T-helper 1 cell treated with Interleukin-12 subunit alpha and Interleukin-12 subunit beta and Interleukin-4 antibody, amounts not matched to agents 30 μg/mL and 1 μg/mL, for 36 hours (primary cell): ENCODE measurements around the gene OXA1L.
A peak's percentile ranks its signal among the peaks of the same experiment; 100 is the strongest.
"Not testable (repeated sequence)": the region's sequence is repeated elsewhere in the genome, so short reads cannot be mapped to it uniquely, and the experiment has no call there.

Experiments used
- H3K27ac Mint-ChIP-seq: one replicate; pipeline ENCODE4 v1.8.0; 2021; ENCODE audit warnings: mild to moderate bottlenecking, mixed read lengths
- H3K27me3 Mint-ChIP-seq: one replicate; pipeline ENCODE4 v1.8.0; 2021; ENCODE audit warnings: low read depth, mixed read lengths
- H3K36me3 Mint-ChIP-seq: one replicate; pipeline ENCODE4 v1.8.0; 2021; ENCODE audit warnings: low read depth, mixed read lengths
- H3K4me1 Mint-ChIP-seq: one replicate; pipeline ENCODE4 v1.8.0; 2021; ENCODE audit warnings: low read depth, mixed read lengths
- H3K4me3 Mint-ChIP-seq: one replicate; pipeline ENCODE4 v1.8.0; 2021; ENCODE audit warnings: mild to moderate bottlenecking, moderate library complexity, mixed read lengths
- H3K9me3 Mint-ChIP-seq: one replicate; pipeline ENCODE4 v1.8.0; 2021; ENCODE audit warnings: mixed read lengths

Gene OXA1L

GRCh38 chr14:22748206-22748605 is 18.3 kb upstream of the OXA1L start:
- Mint-ChIP-seq H3K9me3 (no peaks in the 10 kb centered on the region), H3K27ac (no peak overlapping the region), H3K36me3 (no peaks in the 10 kb centered on the region), H3K4me1 (peaks cover 10% of the 10 kb centered on the region), H3K4me3 (no peak overlapping the region), H3K27me3 (peaks cover 27% of the 10 kb centered on the region)

- H3K4me3 Mint-ChIP-seq = no peak overlapping the region
- peaks cover 28% of the 10 kb centered on the region for H3K27me3 Mint-ChIP-seq
- no peaks in the 10 kb centered on the region for H3K36me3 Mint-ChIP-seq
- no peaks in the 10 kb centered on the region for H3K9me3 Mint-ChIP-seq
- H3K4me1 Mint-ChIP-seq = peaks cover 10% of the 10 kb centered on the region
- H3K27ac Mint-ChIP-seq = no peak overlapping the region
Observed at GRCh38 chr14:22748631-22749068, 17.8 kb upstream of the OXA1L start.

- no peak overlapping the region for H3K27ac Mint-ChIP-seq
- no peaks in the 10 kb centered on the region for H3K36me3 Mint-ChIP-seq
- no peaks in the 10 kb centered on the region for H3K9me3 Mint-ChIP-seq
- H3K4me3 Mint-ChIP-seq = no peak overlapping the region
- peaks cover 10% of the 10 kb centered on the region for H3K4me1 Mint-ChIP-seq
- H3K27me3 Mint-ChIP-seq = peaks cover 28% of the 10 kb centered on the region
Observed at GRCh38 chr14:22752422-22752821, 14.1 kb upstream of the OXA1L start.

GRCh38 chr14:22753586-22753985 is 12.9 kb upstream of the OXA1L start:
- H3K4me1 Mint-ChIP-seq = peaks cover 4% of the 10 kb centered on the region
- peaks cover 24% of the 10 kb centered on the region for H3K27me3 Mint-ChIP-seq
- no peak overlapping the region for H3K4me3 Mint-ChIP-seq
- no peaks in the 10 kb centered on the region for H3K36me3 Mint-ChIP-seq
- no peaks in the 10 kb centered on the region for H3K9me3 Mint-ChIP-seq
- no peak overlapping the region for H3K27ac Mint-ChIP-seq

- not testable (repeated sequence) for H3K27me3 Mint-ChIP-seq, H3K4me3 Mint-ChIP-seq, H3K27ac Mint-ChIP-seq, H3K4me1 Mint-ChIP-seq
- peaks cover 25% of the 10 kb centered on the region for H3K36me3 Mint-ChIP-seq
- peaks cover 25% of the 10 kb centered on the region for H3K9me3 Mint-ChIP-seq
Observed at GRCh38 chr14:22757972-22758650, 8.4 kb upstream of the OXA1L start.

- Mint-ChIP-seq H3K36me3 (peaks cover 30% of the 10 kb centered on the region), H3K27ac (no peak overlapping the region), H3K4me3 (no peak overlapping the region), H3K4me1 (peaks cover 11% of the 10 kb centered on the region), H3K27me3 (no peaks in the 10 kb centered on the region), H3K9me3 (peaks cover 28% of the 10 kb centered on the region)
Observed at GRCh38 chr14:22761734-22762133, 4.8 kb upstream of the OXA1L start.

GRCh38 chr14:22764382-22764781 is 2.1 kb upstream of the OXA1L start:
- no peak overlapping the region for H3K4me3 Mint-ChIP-seq

GRCh38 chr14:22767323-22767589 is 768 bp downstream of the OXA1L start:
- Mint-ChIP-seq H3K27ac (peak overlapping the region; percentile 96), H3K27me3 (no peaks in the 10 kb centered on the region), H3K4me3 (peak overlapping the region; percentile 95), H3K4me1 (peaks cover 37% of the 10 kb centered on the region), H3K36me3 (peaks cover 50% of the 10 kb centered on the region), H3K9me3 (peaks cover 10% of the 10 kb centered on the region)

More at GRCh38 chr14:22764382-22764781, 2.1 kb upstream of the OXA1L start:
- peaks cover 28% of the 10 kb centered on the region for H3K9me3 Mint-ChIP-seq
- peaks cover 39% of the 10 kb centered on the region for H3K36me3 Mint-ChIP-seq
- no peaks in the 10 kb centered on the region for H3K27me3 Mint-ChIP-seq
- no peak overlapping the region for H3K27ac Mint-ChIP-seq
- H3K4me1 Mint-ChIP-seq = peaks cover 31% of the 10 kb centered on the region

GRCh38 chr14:22768947-22769346 is 2.5 kb downstream of the OXA1L start:
- peaks cover 3% of the 10 kb centered on the region for H3K9me3 Mint-ChIP-seq
- peaks cover 49% of the 10 kb centered on the region for H3K36me3 Mint-ChIP-seq
- no peaks in the 10 kb centered on the region for H3K27me3 Mint-ChIP-seq
- peaks cover 37% of the 10 kb centered on the region for H3K4me1 Mint-ChIP-seq
- peak overlapping the region; percentile 47 for H3K4me3 Mint-ChIP-seq
- H3K27ac Mint-ChIP-seq = peak overlapping the region; percentile 43

- peak overlapping the region; percentile 43 for H3K27ac Mint-ChIP-seq
- H3K9me3 Mint-ChIP-seq = peaks cover 3% of the 10 kb centered on the region
- no peaks in the 10 kb centered on the region for H3K27me3 Mint-ChIP-seq
- H3K4me1 Mint-ChIP-seq = peaks cover 37% of the 10 kb centered on the region
- H3K4me3 Mint-ChIP-seq = peak overlapping the region; percentile 47
- H3K36me3 Mint-ChIP-seq = peaks cover 50% of the 10 kb centered on the region
Observed at GRCh38 chr14:22769369-22769768, 2.9 kb downstream of the OXA1L start.

GRCh38 chr14:22770481-22771187 is 4.1 kb downstream of the OXA1L start:
- H3K27me3 Mint-ChIP-seq = no peaks in the 10 kb centered on the region
- H3K9me3 Mint-ChIP-seq = peaks cover 3% of the 10 kb centered on the region
- H3K27ac Mint-ChIP-seq = no peak overlapping the region
- H3K4me1 Mint-ChIP-seq = peaks cover 32% of the 10 kb centered on the region
- H3K4me3 Mint-ChIP-seq = no peak overlapping the region
- peaks cover 56% of the 10 kb centered on the region for H3K36me3 Mint-ChIP-seq

GRCh38 chr14:22772725-22773124 is 6.2 kb downstream of the OXA1L start:
- Mint-ChIP-seq H3K27me3 (no peaks in the 10 kb centered on the region), H3K4me1 (peaks cover 19% of the 10 kb centered on the region), H3K4me3 (no peak overlapping the region), H3K27ac (no peak overlapping the region), H3K9me3 (no peaks in the 10 kb centered on the region), H3K36me3 (peaks cover 51% of the 10 kb centered on the region)

- Mint-ChIP-seq H3K36me3 (peaks cover 46% of the 10 kb centered on the region), H3K4me1 (peaks cover 13% of the 10 kb centered on the region), H3K27me3 (no peaks in the 10 kb centered on the region), H3K9me3 (no peaks in the 10 kb centered on the region), H3K4me3 (no peak overlapping the region), H3K27ac (no peak overlapping the region)
Observed at GRCh38 chr14:22773162-22774010, 6.9 kb downstream of the OXA1L start.

- no peaks in the 10 kb centered on the region for H3K27me3 Mint-ChIP-seq
- H3K27ac Mint-ChIP-seq = no peak overlapping the region
- no peaks in the 10 kb centered on the region for H3K9me3 Mint-ChIP-seq
- peaks cover 8% of the 10 kb centered on the region for H3K4me1 Mint-ChIP-seq
- H3K4me3 Mint-ChIP-seq = no peak overlapping the region
- peaks cover 41% of the 10 kb centered on the region for H3K36me3 Mint-ChIP-seq
Observed at GRCh38 chr14:22774011-22774706, 7.7 kb downstream of the OXA1L start.
